Loucy (cell line): ENCODE results near the gene EDIL3.

Source experiments
- CTCF ChIP-seq: fragments of 200-600 bp; sonication (generic); conservative IDR thresholded peaks from 2 replicates; pipeline ENCODE4 v1.5.1; 2014; ENCODE audit warnings: mild to moderate bottlenecking, antibody characterized with exemption, low read length
- EZH2phosphoT487 ChIP-seq: fragments of 200-600 bp; IDR thresholded peaks from 2 replicates; pipeline ENCODE4 v1.6.1; 2018; ENCODE audit warnings: antibody characterized with exemption, mild to moderate bottlenecking, moderate library complexity, borderline replicate concordance

GRCh38 chr5:84227236-84227635 is 157.4 kb downstream of the EDIL3 start:
- TF ChIP-seq CTCF (no peak), EZH2phosphoT487 (no peak)
